ENCODE data around the gene SPIRE1. TPM values are rescaled to one million over a fixed set of nuclear protein-coding genes. Genes with fewer than 3 reads are reported as not detected.

SPIRE1 gene
- total RNA-seq, 4 donors from 2014 or later = 25.3 to 39.5 (median 30.6) TPM

DNA sequence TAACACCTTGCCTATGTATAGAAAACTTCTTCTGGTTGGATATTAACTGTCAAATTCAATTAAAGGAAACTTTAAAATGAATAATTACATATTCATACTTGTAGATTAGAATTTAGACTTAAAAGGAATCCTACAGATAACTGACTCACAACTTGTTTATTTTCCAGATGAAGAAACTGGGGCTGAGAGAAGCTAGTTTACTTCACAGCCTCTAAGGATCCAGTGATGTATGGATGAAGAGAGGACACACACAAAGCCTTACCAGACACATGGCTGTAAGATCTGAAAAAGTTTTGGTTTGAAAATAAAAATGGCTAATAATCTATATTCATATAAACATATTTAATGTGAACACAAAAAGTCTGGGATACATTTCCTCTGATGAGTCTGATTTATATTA is 177.9 kb downstream of the SPIRE1 start:
- no peaks in the 10 kb centered on the region for H3K27me3 ChIP-seq
- TF ChIP-seq POLR2A (IDR thresholded peaks at IDR 0.05) = no peak
- TF ChIP-seq, protein P1, sequence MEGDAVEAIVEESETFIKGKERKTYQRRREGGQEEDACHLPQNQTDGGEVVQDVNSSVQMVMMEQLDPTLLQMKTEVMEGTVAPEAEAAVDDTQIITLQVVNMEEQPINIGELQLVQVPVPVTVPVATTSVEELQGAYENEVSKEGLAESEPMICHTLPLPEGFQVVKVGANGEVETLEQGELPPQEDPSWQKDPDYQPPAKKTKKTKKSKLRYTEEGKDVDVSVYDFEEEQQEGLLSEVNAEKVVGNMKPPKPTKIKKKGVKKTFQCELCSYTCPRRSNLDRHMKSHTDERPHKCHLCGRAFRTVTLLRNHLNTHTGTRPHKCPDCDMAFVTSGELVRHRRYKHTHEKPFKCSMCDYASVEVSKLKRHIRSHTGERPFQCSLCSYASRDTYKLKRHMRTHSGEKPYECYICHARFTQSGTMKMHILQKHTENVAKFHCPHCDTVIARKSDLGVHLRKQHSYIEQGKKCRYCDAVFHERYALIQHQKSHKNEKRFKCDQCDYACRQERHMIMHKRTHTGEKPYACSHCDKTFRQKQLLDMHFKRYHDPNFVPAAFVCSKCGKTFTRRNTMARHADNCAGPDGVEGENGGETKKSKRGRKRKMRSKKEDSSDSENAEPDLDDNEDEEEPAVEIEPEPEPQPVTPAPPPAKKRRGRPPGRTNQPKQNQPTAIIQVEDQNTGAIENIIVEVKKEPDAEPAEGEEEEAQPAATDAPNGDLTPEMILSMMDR (IDR thresholded peaks at IDR 0.05) = no peak
- intact Hi-C loops (cut with DNase I) = no loop called here

DNA sequence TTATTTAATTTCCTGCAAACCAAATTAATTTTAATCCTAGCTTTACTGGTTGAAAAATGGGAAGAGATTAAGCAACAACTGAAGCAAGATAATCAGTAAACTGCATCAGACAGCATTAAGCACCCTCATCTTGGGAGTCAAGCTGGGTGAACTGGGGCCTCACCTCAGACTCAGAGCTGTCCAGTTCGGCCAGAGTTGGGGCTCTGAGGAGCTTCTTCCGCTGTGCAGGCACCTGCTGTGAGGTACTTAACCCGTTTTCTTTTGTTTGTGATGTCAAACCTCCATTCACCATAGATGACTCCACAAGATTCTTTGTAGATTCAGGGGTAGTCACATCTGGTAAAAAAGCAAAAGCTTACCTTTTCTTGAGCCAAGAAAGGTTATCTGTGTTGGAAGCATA is 178.4 kb downstream of the SPIRE1 start:
- H3K27me3 ChIP-seq = no peaks in the 10 kb centered on the region
- no peaks in the 10 kb centered on the region for H3K9me3 ChIP-seq
- TF ChIP-seq, protein P1 (IDR thresholded peaks at IDR 0.05) = no peak
- TF ChIP-seq POLR2A (IDR thresholded peaks at IDR 0.05) = no peak
- no peaks in the 10 kb centered on the region for H3K4me1 ChIP-seq
- no peak overlapping the region for H3K4me3 ChIP-seq (replicated peaks in 1 of 3)
- no peak overlapping the region for H3K27ac ChIP-seq
- 82 to 85% methylated on average over 3 of the region's 3 CpGs for WGBS, 2 donors
- no peak for DNase-seq
- no peaks in the 10 kb centered on the region for H3K36me3 ChIP-seq
- intact Hi-C loops (cut with DNase I) = no loop called here

More for the DNA sequence above, 177.9 kb downstream of the SPIRE1 start:
- H3K9me3 ChIP-seq = no peaks in the 10 kb centered on the region
- H3K4me3 ChIP-seq (replicated peaks in 1 of 3) = no peak overlapping the region
- H3K4me1 ChIP-seq = no peaks in the 10 kb centered on the region
- no peaks in the 10 kb centered on the region for H3K36me3 ChIP-seq
- no peak for DNase-seq
- no peak overlapping the region for H3K27ac ChIP-seq

DNA sequence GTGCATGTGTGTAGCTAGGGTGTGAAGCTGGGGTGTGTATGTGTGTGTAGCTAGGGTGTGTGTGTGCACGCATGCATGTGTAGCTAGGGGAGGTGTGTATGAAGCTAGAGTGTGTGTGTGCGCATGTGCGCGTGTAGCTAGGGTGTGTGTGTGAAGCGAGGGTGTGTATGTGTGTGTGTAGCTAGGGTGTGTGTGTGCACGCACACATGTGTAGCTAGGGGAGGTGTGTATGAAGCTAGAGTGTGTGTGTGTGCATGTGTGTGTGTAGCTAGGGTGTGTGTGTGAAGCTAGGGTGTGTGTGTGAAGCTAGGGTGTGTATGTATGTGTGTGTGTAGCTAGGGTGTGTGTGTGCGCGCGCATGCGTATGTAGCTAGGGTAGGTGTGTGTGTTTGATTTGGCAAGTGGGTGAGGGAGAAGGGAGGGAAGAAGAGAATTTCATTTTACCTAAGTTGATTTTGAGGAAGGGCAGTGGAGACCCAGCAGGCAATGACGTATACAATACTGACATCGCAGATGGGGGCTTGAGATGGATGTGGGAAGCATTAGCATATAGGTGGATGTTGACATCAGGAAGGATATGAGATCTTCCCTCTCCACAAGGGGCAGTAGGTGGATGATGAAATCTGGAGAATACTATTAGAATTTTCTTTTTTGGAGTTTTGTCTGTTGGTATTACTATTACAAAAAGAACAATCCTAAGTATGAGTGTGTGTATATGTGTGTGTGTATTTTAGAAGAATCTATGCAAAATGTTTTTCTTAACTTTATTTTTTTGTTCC is 179.4 kb downstream of the SPIRE1 start:
- no peak overlapping the region for H3K27ac ChIP-seq
- no peak for DNase-seq
- no peaks in the 10 kb centered on the region for H3K36me3 ChIP-seq
- no peak overlapping the region for H3K4me3 ChIP-seq (replicated peaks in 1 of 3)
- whole genome bisulfite sequencing, 2 donors = 95 to 96% methylated on average over 12 of the region's 12 CpGs
- TF ChIP-seq POLR2A (IDR thresholded peaks at IDR 0.05) = no peak
- TF ChIP-seq, protein P1 (IDR thresholded peaks at IDR 0.05) = no peak
- no peaks in the 10 kb centered on the region for H3K27me3 ChIP-seq
- no peaks in the 10 kb centered on the region for H3K9me3 ChIP-seq
- intact Hi-C loops (cut with DNase I) = no loop called here
- no peaks in the 10 kb centered on the region for H3K4me1 ChIP-seq

DNA sequence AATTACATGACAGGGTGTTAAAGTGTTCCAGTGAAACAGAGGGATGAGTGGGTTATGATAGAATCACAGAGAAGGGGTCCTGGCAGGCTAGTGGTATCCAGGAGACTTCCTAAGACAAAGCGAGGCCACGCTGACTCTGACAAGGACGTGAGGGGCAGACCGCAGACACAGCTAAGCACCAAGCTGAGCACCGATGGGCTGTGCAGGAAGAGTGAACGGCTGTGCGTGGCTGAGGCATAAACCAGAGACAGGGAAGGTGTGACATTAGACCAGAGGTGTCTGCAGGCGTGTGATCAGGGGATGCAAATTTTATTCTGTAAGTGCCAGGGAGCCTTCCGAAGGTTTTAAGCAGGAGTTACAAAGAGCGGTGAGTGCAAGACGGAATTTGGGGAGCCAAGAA is 180.3 kb downstream of the SPIRE1 start:
- no peaks in the 10 kb centered on the region for H3K27me3 ChIP-seq
- H3K27ac ChIP-seq = no peak overlapping the region
- no peaks in the 10 kb centered on the region for H3K9me3 ChIP-seq
- intact Hi-C loops (cut with DNase I) = no loop called here
- H3K4me3 ChIP-seq (replicated peaks in 1 of 3) = no peak overlapping the region
- TF ChIP-seq, protein P1 (IDR thresholded peaks at IDR 0.05) = no peak
- TF ChIP-seq POLR2A (IDR thresholded peaks at IDR 0.05) = no peak
- DNase-seq = no peak
- H3K36me3 ChIP-seq = no peaks in the 10 kb centered on the region
- WGBS, 2 donors = 88 to 94% methylated on average over 11 of the region's 11 CpGs
- no peaks in the 10 kb centered on the region for H3K4me1 ChIP-seq

DNA sequence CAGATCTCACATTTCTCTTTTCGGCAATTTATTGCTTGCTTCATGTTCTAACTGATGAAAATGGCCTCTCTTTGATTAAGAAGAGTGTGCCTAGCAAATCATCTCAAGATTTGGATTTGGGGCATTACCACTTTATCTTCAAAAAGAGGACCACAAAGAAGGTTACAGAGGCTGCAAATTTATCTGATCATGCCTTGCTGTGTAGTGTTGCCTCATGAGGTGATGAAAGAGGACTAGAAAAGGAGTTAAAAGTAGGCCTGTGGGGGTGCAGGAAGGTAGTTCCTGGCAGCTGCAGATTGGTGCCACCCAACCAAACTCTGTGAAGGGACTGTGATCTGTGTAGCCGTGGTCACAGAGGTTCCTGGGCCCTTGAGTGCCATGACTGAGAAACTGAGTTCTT is 181.0 kb downstream of the SPIRE1 start:
- H3K27me3 ChIP-seq = no peaks in the 10 kb centered on the region
- no peak for DNase-seq
- H3K4me1 ChIP-seq = no peaks in the 10 kb centered on the region
- no peaks in the 10 kb centered on the region for H3K9me3 ChIP-seq
- H3K27ac ChIP-seq = no peak overlapping the region
- intact Hi-C loops (cut with DNase I) = no loop called here
- H3K36me3 ChIP-seq = no peaks in the 10 kb centered on the region
- WGBS, 2 donors = 92 to 97% methylated on average over 2 of the region's 2 CpGs
- TF ChIP-seq POLR2A (IDR thresholded peaks at IDR 0.05) = no peak
- TF ChIP-seq, protein P1 (IDR thresholded peaks at IDR 0.05) = no peak
- H3K4me3 ChIP-seq (replicated peaks in 1 of 3) = no peak overlapping the region
